GM23338 (cell line): ENCODE data around the gene GDPD5. TPM values are rescaled to one million over a fixed set of nuclear protein-coding genes. Genes with fewer than 3 reads are reported as not detected.

Experiments
- ATAC-seq: fragments of 200-7000 bp; cut with Tn5 transposase; 3 replicates; pipeline ENCODE4 v1.9.1; 2020
- DNase-seq: peaks from one replicate; pipeline ENCODE4 v3.0.0-alpha.2; 2015; ENCODE audit warnings: low spot score
- H2AFZ ChIP-seq: fragments of 200-600 bp; sonication (generic); 2 replicates; pipeline ENCODE4 v1.8.0; 2016; ENCODE audit warnings: antibody characterized with exemption, mild to moderate bottlenecking, moderate library complexity
- H3F3A ChIP-seq: fragments of 200-600 bp; sonication (generic); replicated peaks from 2 replicates; pipeline ENCODE4 v1.8.0; 2017; ENCODE audit warnings: antibody characterized with exemption, mixed run types, low read depth
- H3K27ac ChIP-seq: fragments of 200-600 bp; sonication (generic); 2 replicates; pipeline ENCODE4 v1.6.1; 2016; ENCODE audit warnings: low read depth
- H3K27me3 ChIP-seq: fragments of 200-600 bp; sonication (generic); 2 replicates; pipeline ENCODE4 v1.8.0; 2016; ENCODE audit warnings: mild to moderate bottlenecking, mixed run types, moderate library complexity; ENCODE audit not compliant: insufficient read depth
- H3K36me3 ChIP-seq: fragments of 200-600 bp; sonication (generic); 2 replicates; pipeline ENCODE4 v1.8.0; 2016; ENCODE audit warnings: mild to moderate bottlenecking; ENCODE audit not compliant: insufficient read depth
- H3K4me1 ChIP-seq: fragments of 200-600 bp; sonication (generic); 2 replicates; pipeline ENCODE4 v1.8.0; 2016; ENCODE audit warnings: mild to moderate bottlenecking, moderate library complexity; ENCODE audit not compliant: insufficient read depth
- H3K4me2 ChIP-seq: fragments of 200-600 bp; sonication (generic); 2 replicates; pipeline ENCODE4 v1.7.1; 2017; ENCODE audit warnings: mixed run types
- H3K4me3 ChIP-seq: fragments of 200-600 bp; sonication (generic); 2 replicates; pipeline ENCODE4 v1.6.1; 2016; ENCODE audit warnings: mixed run types
- H3K79me2 ChIP-seq: fragments of 200-600 bp; sonication (generic); replicated peaks from 2 replicates; pipeline ENCODE4 v1.8.0; 2017; ENCODE audit warnings: mild to moderate bottlenecking; ENCODE audit not compliant: insufficient read depth
- H3K9me2 ChIP-seq: fragments of 200-600 bp; sonication (generic); 2 replicates; pipeline ENCODE4 v1.8.0; 2017; ENCODE audit not compliant: insufficient read depth
- H4K20me1 ChIP-seq: fragments of 200-600 bp; sonication (generic); replicated peaks from 2 replicates; pipeline ENCODE4 v1.8.0; 2017; ENCODE audit warnings: mild to moderate bottlenecking; ENCODE audit not compliant: insufficient read depth
- H3K27ac Mint-ChIP-seq: 2 replicates; pipeline ENCODE4 v1.8.0; 2020; ENCODE audit warnings: inconsistent platforms, mild to moderate bottlenecking, moderate library complexity, mixed read lengths
- H3K27me3 Mint-ChIP-seq: 3 replicates; pipeline ENCODE4 v1.8.0; 2022; ENCODE audit warnings: low read depth, mild to moderate bottlenecking, moderate library complexity, mixed read lengths, inconsistent platforms; ENCODE audit not compliant: insufficient read depth, poor library complexity
- H3K36me3 Mint-ChIP-seq: 3 replicates; pipeline ENCODE4 v1.8.0; 2021; ENCODE audit warnings: low read depth, mild to moderate bottlenecking, inconsistent platforms, moderate library complexity, mixed read lengths
- H3K4me1 Mint-ChIP-seq: 3 replicates; pipeline ENCODE4 v1.8.0; 2020; ENCODE audit warnings: mild to moderate bottlenecking, inconsistent platforms, mixed read lengths
- H3K4me3 Mint-ChIP-seq: 3 replicates; pipeline ENCODE4 v1.8.0; 2021; ENCODE audit warnings: moderate library complexity, mild to moderate bottlenecking, inconsistent platforms, mixed read lengths
- H3K9me3 Mint-ChIP-seq: 3 replicates; pipeline ENCODE4 v1.8.0; 2020; ENCODE audit warnings: moderate library complexity, mild to moderate bottlenecking, inconsistent platforms, mixed read lengths
- CREB1 ChIP-seq: fragments of 250-450 bp; sonication (Bioruptor Pico); IDR thresholded peaks from 2 replicates; pipeline ENCODE4 v1.5.0; 2020; ENCODE audit warnings: low read depth, mild to moderate bottlenecking, moderate library complexity
- ETS1 ChIP-seq: IDR thresholded peaks from 2 replicates; pipeline ENCODE4 v1.6.1; 2016; ENCODE audit warnings: antibody characterized with exemption
- EZH2 ChIP-seq: fragments of 200-600 bp; sonication (generic); IDR thresholded peaks from one replicate; pipeline ENCODE4 v1.8.0; 2017; ENCODE audit warnings: antibody characterized with exemption, mild to moderate bottlenecking, low read depth; ENCODE audit not compliant: unreplicated experiment
- EZH2phosphoT487 ChIP-seq: fragments of 200-600 bp; sonication (generic); IDR thresholded peaks from one replicate; pipeline ENCODE4 v1.8.1; 2018; ENCODE audit warnings: antibody characterized with exemption; ENCODE audit not compliant: unreplicated experiment
- NANOG ChIP-seq: IDR thresholded peaks from 2 replicates; pipeline ENCODE4 v1.6.1; 2016; ENCODE audit warnings: antibody characterized with exemption, borderline replicate concordance
- POLR2AphosphoS5 ChIP-seq: IDR thresholded peaks from 2 replicates; pipeline ENCODE4 v1.6.1; 2016; ENCODE audit warnings: antibody characterized with exemption, low read depth
- STAT1 ChIP-seq: IDR thresholded peaks from one replicate; pipeline ENCODE4 v1.6.1; 2016; ENCODE audit warnings: antibody characterized with exemption; ENCODE audit not compliant: unreplicated experiment
- ZNF114 ChIP-seq: fragments of 250-450 bp; sonication (Bioruptor Pico); IDR thresholded peaks from 2 replicates; pipeline ENCODE4 v1.5.0; 2020; ENCODE audit warnings: mild to moderate bottlenecking, moderate library complexity
- ZNF331 ChIP-seq: fragments of 250-450 bp; sonication (Bioruptor Pico); IDR thresholded peaks from 2 replicates; pipeline ENCODE4 v1.5.0; 2020; ENCODE audit warnings: low read depth, mild to moderate bottlenecking, moderate library complexity
- polyA plus RNA-seq: library from polyadenylated mRNA; unstranded; fragments of >200 nt; fragmentation: Nextera tagmentation; extraction: Ambion mirVana; gene quantifications from 2 replicates; pipeline ENCODE4 v1.2.1, GENCODE V29; 2016
- total RNA-seq: library from RNA; depleted of rRNA; stranded (reverse); fragments of >200 nt; shearing (Covaris generic); gene quantifications from 2 replicates; pipeline ENCODE4 v1.2.3, GENCODE V29; 2014
- TF ChIP-seq, protein P1 (sequence below), 2 experiments: fragments of 200-600 bp in 1 of 2; sonication (generic) in 1 of 2; conservative IDR thresholded peaks; 2 replicates each; pipeline versions ENCODE4 v1.5.1 to v1.6.1; 2016 to 2017; ENCODE audit warnings: antibody characterized with exemption in 2 of 2, low read depth in 2 of 2, mild to moderate bottlenecking in 2 of 2, moderate library complexity in 1 of 2

Gene GDPD5
- total and polyA plus RNA-seq, 2 experiments from 2014 or later: 1.6 to 4.9 TPM

DNA sequence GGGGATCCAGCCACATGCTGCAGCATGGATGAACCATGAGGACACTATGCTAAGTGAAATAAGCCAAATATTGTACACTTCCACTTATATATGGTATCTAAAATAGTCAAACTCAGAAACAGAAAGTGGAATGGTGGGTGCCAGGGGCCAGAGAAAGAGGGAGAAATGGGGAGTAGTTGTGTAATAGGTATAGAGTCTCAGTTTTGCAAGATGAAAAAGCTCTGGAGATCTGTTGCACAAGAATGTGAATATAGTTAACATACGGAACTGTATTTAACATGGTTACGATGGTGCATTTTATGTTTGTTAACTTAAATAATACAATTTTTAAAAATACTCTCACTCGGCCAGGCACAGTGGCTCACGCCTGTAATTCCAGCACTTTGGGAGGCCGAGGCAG lies 21.2 kb downstream of the GDPD5 start:
- Histone ChIP-seq H4K20me1 (no peaks in the 10 kb centered on the region), H3K9me2 (no peaks in the 10 kb centered on the region), H3K79me2 (no peaks in the 10 kb centered on the region), H3K4me2 (no peak overlapping the region), H3F3A (no peaks in the 10 kb centered on the region), H3K4me1 (no peaks in the 10 kb centered on the region), H3K27ac (no peak overlapping the region), H3K36me3 (no peaks in the 10 kb centered on the region), H2AFZ (no peak overlapping the region), H3K27me3 (no peaks in the 10 kb centered on the region), H3K4me3 (no peak overlapping the region)
- no peaks in the 10 kb centered on the region; the same call in 2 of the 3 replicates for H3K4me1 Mint-ChIP-seq
- no peak overlapping the region for H3K4me3 Mint-ChIP-seq
- no peaks in the 10 kb centered on the region for H3K9me3 Mint-ChIP-seq
- DNase-seq: no peak
- ATAC-seq: no peak
- H3K27ac Mint-ChIP-seq: no peak overlapping the region
- peaks cover 11% of the 10 kb centered on the region for H3K27me3 Mint-ChIP-seq
- TF ChIP-seq ETS1: no peak
- TF ChIP-seq, protein P1, sequence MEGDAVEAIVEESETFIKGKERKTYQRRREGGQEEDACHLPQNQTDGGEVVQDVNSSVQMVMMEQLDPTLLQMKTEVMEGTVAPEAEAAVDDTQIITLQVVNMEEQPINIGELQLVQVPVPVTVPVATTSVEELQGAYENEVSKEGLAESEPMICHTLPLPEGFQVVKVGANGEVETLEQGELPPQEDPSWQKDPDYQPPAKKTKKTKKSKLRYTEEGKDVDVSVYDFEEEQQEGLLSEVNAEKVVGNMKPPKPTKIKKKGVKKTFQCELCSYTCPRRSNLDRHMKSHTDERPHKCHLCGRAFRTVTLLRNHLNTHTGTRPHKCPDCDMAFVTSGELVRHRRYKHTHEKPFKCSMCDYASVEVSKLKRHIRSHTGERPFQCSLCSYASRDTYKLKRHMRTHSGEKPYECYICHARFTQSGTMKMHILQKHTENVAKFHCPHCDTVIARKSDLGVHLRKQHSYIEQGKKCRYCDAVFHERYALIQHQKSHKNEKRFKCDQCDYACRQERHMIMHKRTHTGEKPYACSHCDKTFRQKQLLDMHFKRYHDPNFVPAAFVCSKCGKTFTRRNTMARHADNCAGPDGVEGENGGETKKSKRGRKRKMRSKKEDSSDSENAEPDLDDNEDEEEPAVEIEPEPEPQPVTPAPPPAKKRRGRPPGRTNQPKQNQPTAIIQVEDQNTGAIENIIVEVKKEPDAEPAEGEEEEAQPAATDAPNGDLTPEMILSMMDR (conservative IDR thresholded peaks at IDR 0.05; ENCODE audit: low read depth in 2 of 2): no peak
- TF ChIP-seq ZNF114 (CRISPR knock-in tag): no peak
- no peak for TF ChIP-seq POLR2AphosphoS5
- no peak for TF ChIP-seq STAT1
- no peak for TF ChIP-seq EZH2
- H3K36me3 Mint-ChIP-seq: no peaks in the 10 kb centered on the region; the same call in 2 of the 3 replicates

- TF ChIP-seq ETS1: no peak
- no peak for TF ChIP-seq POLR2AphosphoS5
- TF ChIP-seq CREB1: no peak
- TF ChIP-seq ZNF114 (CRISPR knock-in tag): no peak
- no peak for TF ChIP-seq EZH2phosphoT487
- TF ChIP-seq NANOG: no peak
- TF ChIP-seq ZNF331 (CRISPR knock-in tag): no peak
- TF ChIP-seq STAT1: no peak
- no peaks in the 10 kb centered on the region for H3K27me3 ChIP-seq
- no peaks in the 10 kb centered on the region for H3F3A ChIP-seq
- no peaks in the 10 kb centered on the region for H3K9me2 ChIP-seq
- no peaks in the 10 kb centered on the region; the same call in 2 of the 3 replicates for H3K36me3 Mint-ChIP-seq
- H3K27ac ChIP-seq: no peak overlapping the region
- no peak overlapping the region for H3K4me3 Mint-ChIP-seq
- no peaks in the 10 kb centered on the region for H3K36me3 ChIP-seq
- H3K27ac Mint-ChIP-seq: no peak overlapping the region
- no peaks in the 10 kb centered on the region for H4K20me1 ChIP-seq
- H3K79me2 ChIP-seq: no peaks in the 10 kb centered on the region
- DNase-seq (no peak), ATAC-seq (peak; percentile 41)
- no peak overlapping the region for H3K4me3 ChIP-seq
- H3K4me2 ChIP-seq: no peak overlapping the region
- no peak overlapping the region for H2AFZ ChIP-seq
- no peaks in the 10 kb centered on the region for H3K4me1 ChIP-seq
- peaks cover 12% of the 10 kb centered on the region for H3K27me3 Mint-ChIP-seq
- peaks cover 2% of the 10 kb centered on the region; the same call in 2 of the 3 replicates for H3K4me1 Mint-ChIP-seq
- H3K9me3 Mint-ChIP-seq: no peaks in the 10 kb centered on the region
These were observed 22.1 kb downstream of the GDPD5 start for GRCh38 chr11:75503531-75504099.
